Inflammatory macrophage treated with lipopolysaccharide for 4 hours (primary cell): Measurements from ENCODE around the gene FRMPD4.

Experiments
- DNase-seq: peaks from one replicate; pipeline ENCODE4 v3.0.0-alpha.2; 2020

The FRMPD4 gene

GRCh38 chrX:12554206-12554605 lies 415.9 kb downstream of the FRMPD4 start:
- no peak for DNase-seq

GRCh38 chrX:12563121-12563520 lies 424.8 kb downstream of the FRMPD4 start:
- DNase-seq: no peak

- no peak for DNase-seq
Observed at GRCh38 chrX:12564221-12564620, 425.9 kb downstream of the FRMPD4 start.

- DNase-seq: no peak
Observed at GRCh38 chrX:12567857-12568256, 429.6 kb downstream of the FRMPD4 start.

GRCh38 chrX:12570859-12571501 lies 432.7 kb downstream of the FRMPD4 start:
- DNase-seq: no peak

- DNase-seq: no peak
Observed at GRCh38 chrX:12579311-12579710, 441.0 kb downstream of the FRMPD4 start.

- DNase-seq: no peak
Observed at GRCh38 chrX:12580548-12580947, 442.3 kb downstream of the FRMPD4 start.

GRCh38 chrX:12581546-12581945 lies 443.3 kb downstream of the FRMPD4 start:
- no peak for DNase-seq

GRCh38 chrX:12582649-12583048 lies 444.4 kb downstream of the FRMPD4 start:
- no peak for DNase-seq

- no peak for DNase-seq
Observed at GRCh38 chrX:12583543-12583942, 445.3 kb downstream of the FRMPD4 start.

- no peak for DNase-seq
Observed at GRCh38 chrX:12595720-12596119, 457.4 kb downstream of the FRMPD4 start.

- peak; percentile 80 for DNase-seq
Observed at GRCh38 chrX:12610079-12610478, 471.8 kb downstream of the FRMPD4 start.

GRCh38 chrX:12611471-12611870 lies 473.2 kb downstream of the FRMPD4 start:
- DNase-seq: peak; percentile 2

GRCh38 chrX:12614266-12614665 lies 476.0 kb downstream of the FRMPD4 start:
- DNase-seq: no peak

- DNase-seq: no peak
Observed at GRCh38 chrX:12615061-12615460, 476.8 kb downstream of the FRMPD4 start.

GRCh38 chrX:12617241-12617640 lies 479.0 kb downstream of the FRMPD4 start:
- DNase-seq: no peak

GRCh38 chrX:12647230-12647629 lies 509.0 kb downstream of the FRMPD4 start:
- no peak for DNase-seq

GRCh38 chrX:12648995-12649394 lies 510.7 kb downstream of the FRMPD4 start:
- DNase-seq: no peak

GRCh38 chrX:12657433-12657832 lies 519.2 kb downstream of the FRMPD4 start:
- no peak for DNase-seq

- DNase-seq: no peak
Observed at GRCh38 chrX:12657881-12658280, 519.6 kb downstream of the FRMPD4 start.

GRCh38 chrX:12661464-12661863 lies 523.2 kb downstream of the FRMPD4 start:
- no peak for DNase-seq

GRCh38 chrX:12672367-12673106 lies 534.3 kb downstream of the FRMPD4 start:
- DNase-seq: no peak

- DNase-seq: no peak
Observed at GRCh38 chrX:12673487-12673886, 535.2 kb downstream of the FRMPD4 start.

GRCh38 chrX:12679522-12679921 lies 541.2 kb downstream of the FRMPD4 start:
- no peak for DNase-seq

GRCh38 chrX:12681047-12681446 lies 542.8 kb downstream of the FRMPD4 start:
- no peak for DNase-seq
